MM.1S (cell line): Measurements from ENCODE around the gene FCSK.

Experiments used
- DNase-seq: peaks from one replicate; pipeline ENCODE4 v3.0.0-alpha.2; 2015
- H2AFZ ChIP-seq: fragments of 300-600 bp; sonication (generic); 2 replicates; pipeline ENCODE4 v1.6.0; 2016; ENCODE audit warnings: antibody characterized with exemption, low read length
- H3F3A ChIP-seq: fragments of 300-600 bp; sonication (generic); 2 replicates; pipeline ENCODE4 v1.6.1; 2016; ENCODE audit warnings: mild to moderate bottlenecking, antibody characterized with exemption, low read length, moderate library complexity, mixed read lengths; ENCODE audit not compliant: insufficient read depth
- H3K27ac ChIP-seq: fragments of 300-600 bp; sonication (generic); 2 replicates; pipeline ENCODE4 v1.5.1; 2016; ENCODE audit warnings: mild to moderate bottlenecking, low read length
- H3K27me3 ChIP-seq: fragments of 300-600 bp; sonication (generic); replicated peaks from 2 replicates; pipeline ENCODE4 v1.6.0; 2016; ENCODE audit warnings: low read length; ENCODE audit not compliant: insufficient read depth
- H3K36me3 ChIP-seq: fragments of 300-600 bp; sonication (generic); replicated peaks from 2 replicates; pipeline ENCODE4 v1.6.1; 2016; ENCODE audit warnings: mild to moderate bottlenecking, low read length, mixed read lengths; ENCODE audit not compliant: insufficient read depth
- H3K4me1 ChIP-seq: fragments of 300-600 bp; sonication (generic); 2 replicates; pipeline ENCODE4 v1.6.1; 2016; ENCODE audit warnings: low read length, mixed read lengths
- H3K4me2 ChIP-seq: fragments of 300-600 bp; sonication (generic); 2 replicates; pipeline ENCODE4 v1.6.0; 2016; ENCODE audit warnings: low read depth, low read length
- H3K4me3 ChIP-seq: fragments of 300-600 bp; sonication (generic); 2 replicates; pipeline ENCODE4 v1.5.1; 2016; ENCODE audit warnings: low read length, mixed read lengths
- H3K79me2 ChIP-seq: fragments of 300-600 bp; sonication (generic); 2 replicates; pipeline ENCODE4 v1.6.1; 2016; ENCODE audit warnings: mixed run types, low read length, mixed read lengths
- H3K9ac ChIP-seq: fragments of 300-600 bp; sonication (generic); 2 replicates; pipeline ENCODE4 v1.6.1; 2016; ENCODE audit warnings: low read length, mixed read lengths
- H3K9me2 ChIP-seq: fragments of 300-600 bp; sonication (generic); replicated peaks from 2 replicates; pipeline ENCODE4 v1.6.1; 2016; ENCODE audit warnings: mild to moderate bottlenecking, low read length, mixed read lengths; ENCODE audit not compliant: insufficient read depth
- H3K9me3 ChIP-seq: fragments of 300-600 bp; sonication (generic); replicated peaks from 2 replicates; pipeline ENCODE4 v1.6.1; 2016; ENCODE audit warnings: mild to moderate bottlenecking, low read length, mixed read lengths; ENCODE audit not compliant: insufficient read depth
- H4K20me1 ChIP-seq: fragments of 300-600 bp; sonication (generic); 2 replicates; pipeline ENCODE4 v1.6.1; 2016; ENCODE audit warnings: mild to moderate bottlenecking, low read length, moderate library complexity, mixed read lengths; ENCODE audit not compliant: insufficient read depth
- EZH2 ChIP-seq: fragments of 300-600 bp; sonication (generic); optimal IDR thresholded peaks from 2 replicates; pipeline ENCODE3; 2017; ENCODE audit warnings: low read depth, mild to moderate bottlenecking, antibody characterized with exemption, low read length, mixed read lengths
- EZH2phosphoT487 ChIP-seq: fragments of 300-600 bp; sonication (generic); IDR thresholded peaks from 2 replicates; pipeline ENCODE4 v1.6.1; 2018; ENCODE audit warnings: antibody characterized with exemption, low read length
- TF ChIP-seq, protein P1 (sequence below): fragments of 300-600 bp; sonication (generic); IDR thresholded peaks from 2 replicates; pipeline ENCODE4 v1.5.1; 2016; ENCODE audit warnings: antibody characterized with exemption, low read length, mixed read lengths

Gene FCSK

DNA sequence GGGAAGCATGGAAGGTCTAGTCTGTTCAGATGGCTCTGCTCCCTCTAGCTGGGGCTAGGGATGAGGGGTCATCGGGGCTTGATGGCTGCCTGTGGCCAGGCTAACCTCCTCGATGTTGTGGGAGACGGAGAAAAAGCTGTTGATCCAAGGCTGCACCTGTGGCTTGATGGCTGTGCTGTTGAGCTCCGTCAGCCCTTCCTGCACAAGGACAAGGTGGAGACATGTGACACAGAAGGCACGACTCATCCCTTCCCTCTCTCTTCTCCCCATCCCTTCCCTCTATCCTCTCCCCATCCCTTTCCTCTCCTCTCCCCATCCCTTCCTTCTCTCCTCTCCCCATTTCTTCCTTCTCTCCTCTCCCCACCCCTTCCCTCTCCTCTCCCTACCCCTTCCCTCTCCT is 28.2 kb downstream of the FCSK start:
- H3K9ac ChIP-seq = no peak overlapping the region
- no peak overlapping the region for H2AFZ ChIP-seq
- H4K20me1 ChIP-seq = no peaks in the 10 kb centered on the region
- H3K4me2 ChIP-seq = no peak overlapping the region
- H3K4me3 ChIP-seq = no peak overlapping the region
- no peaks in the 10 kb centered on the region for H3K79me2 ChIP-seq
- no peak for DNase-seq
- H3F3A ChIP-seq = no peaks in the 10 kb centered on the region
- TF ChIP-seq EZH2phosphoT487 = no peak
- TF ChIP-seq EZH2 = no peak
- TF ChIP-seq, protein P1, sequence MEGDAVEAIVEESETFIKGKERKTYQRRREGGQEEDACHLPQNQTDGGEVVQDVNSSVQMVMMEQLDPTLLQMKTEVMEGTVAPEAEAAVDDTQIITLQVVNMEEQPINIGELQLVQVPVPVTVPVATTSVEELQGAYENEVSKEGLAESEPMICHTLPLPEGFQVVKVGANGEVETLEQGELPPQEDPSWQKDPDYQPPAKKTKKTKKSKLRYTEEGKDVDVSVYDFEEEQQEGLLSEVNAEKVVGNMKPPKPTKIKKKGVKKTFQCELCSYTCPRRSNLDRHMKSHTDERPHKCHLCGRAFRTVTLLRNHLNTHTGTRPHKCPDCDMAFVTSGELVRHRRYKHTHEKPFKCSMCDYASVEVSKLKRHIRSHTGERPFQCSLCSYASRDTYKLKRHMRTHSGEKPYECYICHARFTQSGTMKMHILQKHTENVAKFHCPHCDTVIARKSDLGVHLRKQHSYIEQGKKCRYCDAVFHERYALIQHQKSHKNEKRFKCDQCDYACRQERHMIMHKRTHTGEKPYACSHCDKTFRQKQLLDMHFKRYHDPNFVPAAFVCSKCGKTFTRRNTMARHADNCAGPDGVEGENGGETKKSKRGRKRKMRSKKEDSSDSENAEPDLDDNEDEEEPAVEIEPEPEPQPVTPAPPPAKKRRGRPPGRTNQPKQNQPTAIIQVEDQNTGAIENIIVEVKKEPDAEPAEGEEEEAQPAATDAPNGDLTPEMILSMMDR = no peak
- no peaks in the 10 kb centered on the region for H3K4me1 ChIP-seq
- H3K27me3 ChIP-seq = no peaks in the 10 kb centered on the region
- no peaks in the 10 kb centered on the region for H3K36me3 ChIP-seq
- H3K9me2 ChIP-seq = no peaks in the 10 kb centered on the region
- H3K27ac ChIP-seq = no peak overlapping the region
- no peaks in the 10 kb centered on the region for H3K9me3 ChIP-seq

DNA sequence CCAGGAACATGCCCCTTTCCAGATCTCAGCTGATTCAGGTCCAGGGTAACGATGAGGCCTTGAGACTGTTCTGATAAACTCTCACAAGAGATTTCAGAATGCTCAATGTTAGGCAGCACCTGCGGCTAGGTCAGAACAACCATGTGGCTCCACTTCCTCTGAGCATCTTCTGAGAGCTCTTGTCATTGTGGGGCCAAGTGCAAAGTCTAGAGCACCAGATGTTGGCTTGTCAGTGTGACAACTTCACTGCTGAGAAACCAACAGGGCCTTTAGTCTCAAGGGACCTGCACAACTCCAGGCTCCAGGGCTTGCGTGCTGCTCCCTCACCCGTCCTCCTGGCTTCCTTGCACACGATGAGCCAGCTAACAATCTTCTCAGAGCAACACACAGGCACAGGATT is 29.0 kb downstream of the FCSK start:
- DNase-seq = no peak
- Histone ChIP-seq H3K27me3 (no peaks in the 10 kb centered on the region), H3K9me3 (no peaks in the 10 kb centered on the region), H3K9me2 (no peaks in the 10 kb centered on the region), H3K36me3 (no peaks in the 10 kb centered on the region), H3F3A (no peaks in the 10 kb centered on the region), H3K4me1 (no peaks in the 10 kb centered on the region), H3K4me3 (no peak overlapping the region), H3K79me2 (no peaks in the 10 kb centered on the region), H3K27ac (no peak overlapping the region), H4K20me1 (no peaks in the 10 kb centered on the region), H2AFZ (no peak overlapping the region), H3K9ac (no peak overlapping the region), H3K4me2 (no peak overlapping the region)
- TF ChIP-seq EZH2phosphoT487 = no peak
- no peak for TF ChIP-seq EZH2
- TF ChIP-seq, protein P1 = no peak

DNA sequence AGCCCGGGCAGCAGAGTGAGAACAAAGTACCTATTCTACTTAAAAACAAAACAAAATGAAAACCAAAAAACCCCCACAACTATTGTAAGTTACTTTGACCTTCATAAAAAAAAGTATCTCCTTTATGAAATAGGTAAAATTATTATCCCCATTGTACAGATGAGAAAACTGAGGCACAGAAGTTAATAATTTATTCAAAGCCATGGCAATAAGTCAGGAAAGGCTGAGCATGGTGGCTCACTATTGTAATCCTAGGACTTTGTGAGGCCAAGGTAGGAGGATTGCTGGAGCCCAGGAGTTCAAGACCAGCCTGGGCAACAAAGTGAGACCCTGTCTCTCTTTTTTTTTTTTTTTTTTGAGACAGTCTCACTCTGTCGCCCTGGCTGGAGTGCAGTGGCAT is 30.5 kb downstream of the FCSK start:
- H3K36me3 ChIP-seq = no peaks in the 10 kb centered on the region

More for the DNA sequence above, 30.5 kb downstream of the FCSK start:
- H3K4me2 ChIP-seq = no peak overlapping the region
- H3K9ac ChIP-seq = no peak overlapping the region
- TF ChIP-seq EZH2phosphoT487 (no peak), EZH2 (no peak)
- TF ChIP-seq, protein P1 = no peak
- DNase-seq = no peak
- no peak overlapping the region for H3K27ac ChIP-seq
- no peaks in the 10 kb centered on the region for H3F3A ChIP-seq
- H3K4me3 ChIP-seq = no peak overlapping the region
- no peaks in the 10 kb centered on the region for H3K9me3 ChIP-seq
- H3K79me2 ChIP-seq = no peaks in the 10 kb centered on the region
- H3K9me2 ChIP-seq = no peaks in the 10 kb centered on the region
- H2AFZ ChIP-seq = no peak overlapping the region
- H4K20me1 ChIP-seq = no peaks in the 10 kb centered on the region
- no peaks in the 10 kb centered on the region for H3K27me3 ChIP-seq
- no peaks in the 10 kb centered on the region for H3K4me1 ChIP-seq
